Karpas-422 (cell line): Measurements from ENCODE around the gene CD86. TPM values are rescaled to one million over a fixed set of nuclear protein-coding genes. Genes with fewer than 3 reads are reported as not detected.
A peak's percentile ranks its signal among the peaks of the same experiment; 100 is the strongest.

Source experiments
- DNase-seq: peaks from one replicate; pipeline ENCODE4 v3.0.0-alpha.2; 2015
- H2AFZ ChIP-seq: fragments of 200-600 bp; sonication (generic); 2 replicates; pipeline ENCODE4 v1.6.1; 2014; ENCODE audit warnings: antibody characterized with exemption, low read length, mixed read lengths
- H3K27ac ChIP-seq: fragments of 200-600 bp; sonication (generic); 2 replicates; pipeline ENCODE4 v1.5.1; 2014; ENCODE audit warnings: mild to moderate bottlenecking, low read length, moderate library complexity
- H3K27me3 ChIP-seq: fragments of 200-600 bp; sonication (generic); 2 replicates; pipeline ENCODE4 v1.6.1; 2014; ENCODE audit warnings: low read length, mixed read lengths
- H3K36me3 ChIP-seq: fragments of 200-600 bp; sonication (generic); 2 replicates; pipeline ENCODE4 v1.6.1; 2014; ENCODE audit warnings: low read length, mixed read lengths; ENCODE audit not compliant: insufficient read depth
- H3K4me1 ChIP-seq: fragments of 200-600 bp; sonication (generic); 2 replicates; pipeline ENCODE4 v1.6.1; 2014; ENCODE audit warnings: mild to moderate bottlenecking, low read length, mixed read lengths
- H3K4me2 ChIP-seq: fragments of 200-600 bp; sonication (generic); 2 replicates; pipeline ENCODE4 v1.6.1; 2014; ENCODE audit warnings: low read length, low read depth, mild to moderate bottlenecking; ENCODE audit not compliant: poor library complexity, severe bottlenecking
- H3K4me3 ChIP-seq: fragments of 200-600 bp; sonication (generic); 2 replicates; pipeline ENCODE4 v1.5.1; 2014; ENCODE audit warnings: mild to moderate bottlenecking, antibody characterized with exemption, low read length, mixed read lengths
- H3K79me2 ChIP-seq: fragments of 200-600 bp; sonication (generic); 2 replicates; pipeline ENCODE4 v1.6.1; 2014; ENCODE audit warnings: mild to moderate bottlenecking, low read length, mixed read lengths
- H3K9ac ChIP-seq: fragments of 200-600 bp; sonication (generic); 2 replicates; pipeline ENCODE4 v1.6.0; 2014; ENCODE audit warnings: low read length
- H3K9me2 ChIP-seq: fragments of 200-600 bp; sonication (generic), shearing (Covaris generic); replicated peaks from 2 replicates; pipeline ENCODE4 v1.6.0; 2014; ENCODE audit warnings: mild to moderate bottlenecking, low read length, moderate library complexity; ENCODE audit not compliant: insufficient read depth
- H3K9me3 ChIP-seq: fragments of 300-700, 200-600 bp; sonication (generic); 2 replicates; pipeline ENCODE4 v1.6.1; 2014; ENCODE audit warnings: low read length, mixed read lengths
- H4K20me1 ChIP-seq: fragments of 200-600 bp; sonication (generic); 2 replicates; pipeline ENCODE4 v1.6.1; 2014; ENCODE audit warnings: mild to moderate bottlenecking, antibody characterized with exemption, low read length, low read depth; ENCODE audit not compliant: insufficient read depth
- total RNA-seq: library from RNA; depleted of rRNA; stranded (reverse); fragments of >200 nt; shearing (Covaris generic); gene quantifications from 2 replicates; pipeline ENCODE4 v1.2.3, GENCODE V29; 2014; ENCODE audit warnings: low replicate concordance; rRNA removed

Gene CD86
- total RNA-seq: 8.5 and 24.4 TPM in 2 replicates

DNA sequence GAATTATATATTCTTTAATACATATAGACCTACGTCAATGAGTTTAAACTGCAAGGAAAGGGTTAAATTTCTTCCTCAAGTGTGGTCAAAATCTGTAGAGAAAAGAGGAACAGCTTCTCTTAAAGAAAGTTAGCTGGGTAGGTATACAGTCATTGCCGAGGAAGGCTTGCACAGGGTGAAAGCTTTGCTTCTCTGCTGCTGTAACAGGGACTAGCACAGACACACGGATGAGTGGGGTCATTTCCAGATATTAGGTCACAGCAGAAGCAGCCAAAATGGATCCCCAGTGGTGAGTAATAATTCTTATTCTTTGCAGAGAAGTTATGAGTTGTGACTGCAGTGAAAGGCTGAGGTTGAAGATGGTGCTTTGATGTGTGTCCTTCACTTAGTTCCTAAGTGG lies at the start of gene CD86:
Gene CD86 (plus strand): TSS at position 148 of the 400 bp plus-strand sequence. CDS start 128 bp downstream, at position 276.
- DNase-seq: peak; percentile 87
- Histone ChIP-seq H3K9ac (peak within 1 kb of the TSS; percentile 56), H3K36me3 (no peaks in the 10 kb centered on the region), H3K4me2 (peak within 1 kb of the TSS; percentile 79), H3K27ac (peak within 1 kb of the TSS; percentile 84), H2AFZ (peak within 1 kb of the TSS; percentile 13; the same call in 1 of the 2 replicates), H3K4me3 (peak within 1 kb of the TSS; percentile 62), H3K27me3 (no peaks in the 10 kb centered on the region), H3K79me2 (no peaks in the 10 kb centered on the region), H3K9me3 (no peaks in the 10 kb centered on the region), H3K4me1 (peaks cover 46% of the 10 kb centered on the region), H3K9me2 (no peaks in the 10 kb centered on the region), H4K20me1 (no peaks in the 10 kb centered on the region)

DNA sequence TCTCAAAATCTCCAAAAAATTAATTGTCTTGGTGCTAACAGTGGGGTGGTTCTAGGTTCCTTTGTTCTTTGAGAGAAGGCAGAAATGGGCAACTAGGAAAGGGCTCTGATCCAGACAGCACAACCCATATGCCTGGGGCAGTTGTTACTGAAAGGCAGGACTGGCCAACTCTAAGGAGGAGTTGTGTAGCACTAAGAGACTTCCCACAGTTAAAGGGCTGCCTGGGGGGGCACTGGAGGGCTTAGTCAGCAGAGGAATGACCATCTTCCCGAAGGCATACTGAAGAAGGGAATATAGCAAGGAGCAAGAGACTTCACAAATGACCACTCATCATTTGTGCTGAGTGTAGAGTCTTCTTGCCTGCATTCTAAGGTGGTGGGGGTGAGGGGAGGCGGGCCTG lies 48.9 kb upstream of the CD86 start:
- H3K4me1 ChIP-seq: peaks cover 32% of the 10 kb centered on the region

DNA sequence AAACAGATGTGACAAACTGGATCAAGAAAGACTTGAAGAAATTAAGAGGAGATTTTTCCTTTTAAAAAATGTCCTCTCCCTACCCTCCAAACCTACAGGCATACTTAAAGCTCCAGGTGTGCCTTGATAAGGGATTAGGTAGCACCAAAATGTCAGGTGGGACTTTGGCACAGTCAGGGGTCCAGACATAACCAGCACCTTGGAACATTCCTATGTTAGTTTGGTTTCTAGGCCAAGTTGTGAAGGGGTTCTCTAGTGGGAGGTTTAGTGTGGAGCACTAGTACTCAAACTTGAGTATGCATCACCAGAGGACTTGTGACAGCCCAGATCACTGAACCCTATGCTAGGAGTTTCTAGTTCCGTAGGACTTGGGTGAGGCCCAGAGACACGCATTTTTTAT lies 47.0 kb upstream of the CD86 start:
- H3K27me3 ChIP-seq: no peaks in the 10 kb centered on the region; the same call in 1 of the 2 replicates
- H3K36me3 ChIP-seq: no peaks in the 10 kb centered on the region
- DNase-seq: no peak
- H3K4me2 ChIP-seq: no peak overlapping the region
- no peak overlapping the region for H3K9ac ChIP-seq
- no peak overlapping the region for H3K27ac ChIP-seq
- no peak overlapping the region for H3K4me3 ChIP-seq
- no peaks in the 10 kb centered on the region for H4K20me1 ChIP-seq
- H2AFZ ChIP-seq: no peak overlapping the region
- H3K9me3 ChIP-seq: no peaks in the 10 kb centered on the region
- H3K9me2 ChIP-seq: no peaks in the 10 kb centered on the region
- H3K4me1 ChIP-seq: peaks cover 20% of the 10 kb centered on the region
- no peaks in the 10 kb centered on the region for H3K79me2 ChIP-seq

More for the DNA sequence above, 48.9 kb upstream of the CD86 start:
- Histone ChIP-seq H3K9me3 (no peaks in the 10 kb centered on the region), H3K27ac (no peak overlapping the region), H3K36me3 (no peaks in the 10 kb centered on the region), H3K79me2 (no peaks in the 10 kb centered on the region), H3K9ac (no peak overlapping the region), H3K27me3 (no peaks in the 10 kb centered on the region; the same call in 1 of the 2 replicates), H3K4me3 (no peak overlapping the region), H2AFZ (no peak overlapping the region), H3K9me2 (no peaks in the 10 kb centered on the region), H3K4me2 (no peak overlapping the region), H4K20me1 (no peaks in the 10 kb centered on the region)
- no peak for DNase-seq

DNA sequence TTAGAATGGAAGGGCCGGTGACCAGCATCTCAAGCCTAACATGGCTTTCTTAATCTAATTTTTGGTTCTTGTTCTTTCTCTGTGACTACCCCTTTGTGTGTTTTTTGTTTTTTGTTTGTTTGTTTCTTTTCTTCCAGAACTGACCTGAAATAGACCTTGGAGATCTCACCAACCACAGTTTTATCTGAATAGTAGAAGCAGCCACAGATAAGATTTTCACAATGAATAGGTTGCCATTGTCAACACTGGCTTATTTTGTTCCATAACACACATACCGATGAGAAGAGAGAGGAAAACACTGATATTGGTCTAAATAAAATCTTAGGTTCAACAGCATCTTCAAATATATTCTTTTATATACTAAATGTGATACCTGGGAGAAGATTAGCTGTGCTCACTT lies 44.7 kb upstream of the CD86 start:
- H3K4me2 ChIP-seq: no peak overlapping the region

GRCh38 chr3:122011396-122011795 lies 43.8 kb upstream of the CD86 start:
- H3K27ac ChIP-seq: no peak overlapping the region
- H3K9me3 ChIP-seq: no peaks in the 10 kb centered on the region
- no peaks in the 10 kb centered on the region for H3K36me3 ChIP-seq
- H2AFZ ChIP-seq: no peak overlapping the region
- H3K27me3 ChIP-seq: no peaks in the 10 kb centered on the region; the same call in 1 of the 2 replicates
- no peak overlapping the region for H3K9ac ChIP-seq
- H3K4me2 ChIP-seq: no peak overlapping the region
- H4K20me1 ChIP-seq: no peaks in the 10 kb centered on the region
- H3K4me3 ChIP-seq: no peak overlapping the region
- H3K4me1 ChIP-seq: peaks cover 11% of the 10 kb centered on the region
- DNase-seq: no peak
- H3K9me2 ChIP-seq: no peaks in the 10 kb centered on the region
- H3K79me2 ChIP-seq: no peaks in the 10 kb centered on the region

More for the DNA sequence above, 44.7 kb upstream of the CD86 start:
- H3K79me2 ChIP-seq: no peaks in the 10 kb centered on the region
- H2AFZ ChIP-seq: no peak overlapping the region
- H3K27me3 ChIP-seq: no peaks in the 10 kb centered on the region; the same call in 1 of the 2 replicates
- no peaks in the 10 kb centered on the region for H3K9me3 ChIP-seq
- no peak overlapping the region for H3K27ac ChIP-seq
- no peak overlapping the region for H3K9ac ChIP-seq
- H4K20me1 ChIP-seq: no peaks in the 10 kb centered on the region
- peaks cover 11% of the 10 kb centered on the region for H3K4me1 ChIP-seq
- no peak overlapping the region for H3K4me3 ChIP-seq
- DNase-seq: no peak
- H3K9me2 ChIP-seq: no peaks in the 10 kb centered on the region
- H3K36me3 ChIP-seq: no peaks in the 10 kb centered on the region

GRCh38 chr3:122012821-122013220 lies 42.3 kb upstream of the CD86 start:
- no peak overlapping the region for H3K4me2 ChIP-seq
- no peak for DNase-seq
- no peak overlapping the region for H3K9ac ChIP-seq
- no peaks in the 10 kb centered on the region for H3K79me2 ChIP-seq
- no peak overlapping the region for H2AFZ ChIP-seq
- no peak overlapping the region for H3K4me3 ChIP-seq
- no peak overlapping the region for H3K27ac ChIP-seq
- H4K20me1 ChIP-seq: no peaks in the 10 kb centered on the region
- no peaks in the 10 kb centered on the region for H3K9me2 ChIP-seq
- H3K36me3 ChIP-seq: no peaks in the 10 kb centered on the region
- no peaks in the 10 kb centered on the region for H3K9me3 ChIP-seq
- peaks cover 11% of the 10 kb centered on the region for H3K4me1 ChIP-seq
- no peaks in the 10 kb centered on the region; the same call in 1 of the 2 replicates for H3K27me3 ChIP-seq

DNA sequence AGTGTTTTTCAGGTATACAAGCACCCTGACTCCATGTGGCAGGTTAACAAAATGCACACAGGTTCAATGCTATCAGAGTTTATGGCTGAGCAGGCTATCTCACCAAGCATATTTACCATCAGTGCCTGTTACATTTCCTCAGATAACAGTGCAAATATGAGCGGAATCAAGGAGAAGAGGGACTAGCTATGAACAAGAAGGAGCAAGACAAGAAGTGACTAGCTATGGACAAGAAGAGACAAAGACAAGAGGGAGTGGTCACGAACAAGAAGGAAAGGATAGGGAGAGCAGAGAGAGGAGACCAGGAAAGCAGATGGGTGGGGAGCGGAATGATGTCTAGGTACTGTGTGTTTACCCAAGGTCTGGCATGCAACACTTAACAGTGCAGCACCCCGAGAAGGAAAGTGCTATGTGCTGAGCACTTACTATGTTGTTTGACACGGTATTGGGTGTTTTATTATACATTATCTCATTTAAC lies 41.7 kb upstream of the CD86 start:
- H3K4me3 ChIP-seq: no peak overlapping the region
- no peak overlapping the region for H3K4me2 ChIP-seq
- no peaks in the 10 kb centered on the region for H3K9me3 ChIP-seq
- no peaks in the 10 kb centered on the region for H3K36me3 ChIP-seq
- no peak overlapping the region for H3K9ac ChIP-seq
- no peak overlapping the region for H3K27ac ChIP-seq
- no peak for DNase-seq
- H2AFZ ChIP-seq: no peak overlapping the region
- H4K20me1 ChIP-seq: no peaks in the 10 kb centered on the region
- no peaks in the 10 kb centered on the region for H3K9me2 ChIP-seq
- H3K79me2 ChIP-seq: no peaks in the 10 kb centered on the region
- H3K27me3 ChIP-seq: no peaks in the 10 kb centered on the region; the same call in 1 of the 2 replicates
- peaks cover 11% of the 10 kb centered on the region for H3K4me1 ChIP-seq

- H3K4me2 ChIP-seq: no peak overlapping the region
- no peaks in the 10 kb centered on the region; the same call in 1 of the 2 replicates for H3K27me3 ChIP-seq
- H2AFZ ChIP-seq: no peak overlapping the region
- DNase-seq: no peak
- H3K9ac ChIP-seq: no peak overlapping the region
- no peaks in the 10 kb centered on the region for H3K9me3 ChIP-seq
- H4K20me1 ChIP-seq: no peaks in the 10 kb centered on the region
- no peak overlapping the region for H3K4me3 ChIP-seq
- H3K79me2 ChIP-seq: no peaks in the 10 kb centered on the region
- H3K4me1 ChIP-seq: peaks cover 13% of the 10 kb centered on the region
- no peak overlapping the region for H3K27ac ChIP-seq
- H3K9me2 ChIP-seq: no peaks in the 10 kb centered on the region
- H3K36me3 ChIP-seq: no peaks in the 10 kb centered on the region
Measured at GRCh38 chr3:122014741-122015140, 40.4 kb upstream of the CD86 start.
